SK-N-MC (cell line): ENCODE data around the gene APOL6.

Experiments
- DNase-seq: peaks from one replicate; pipeline ENCODE4 v3.0.0-alpha.2; 2011; ENCODE audit warnings: low read depth, low spot score
- H3K27ac ChIP-seq: fragments of 200-600 bp; sonication (generic); 2 replicates; pipeline ENCODE4 v1.5.1; 2016; ENCODE audit warnings: mixed run types
- H3K36me3 ChIP-seq: fragments of 200-600 bp; sonication (generic); 2 replicates; pipeline ENCODE4 v1.6.1; 2017; ENCODE audit warnings: antibody characterized with exemption, low read length, mixed read lengths; ENCODE audit not compliant: insufficient read depth
- H3K4me3 ChIP-seq: fragments of 200-600 bp; sonication (generic); 2 replicates; pipeline ENCODE4 v1.5.1; 2016
- H3K9ac ChIP-seq: fragments of 200-600 bp; sonication (generic); 2 replicates; pipeline ENCODE4 v1.8.0; 2017; ENCODE audit warnings: mixed run types, mixed read lengths; ENCODE audit not compliant: insufficient read length
- H3K9me3 ChIP-seq: fragments of 200-600 bp; sonication (generic); 2 replicates; pipeline ENCODE4 v1.6.1; 2017; ENCODE audit warnings: low read depth, mild to moderate bottlenecking, antibody characterized with exemption, low read length, moderate library complexity, mixed read lengths
- EZH2 ChIP-seq: fragments of 200-600 bp; sonication (generic); IDR thresholded peaks from one replicate; pipeline ENCODE4 v1.6.1; 2017; ENCODE audit warnings: antibody characterized with exemption
- FOXP2 ChIP-seq: optimal IDR thresholded peaks from 2 replicates; pipeline ENCODE3; 2011; ENCODE audit warnings: mild to moderate bottlenecking, moderate library complexity; ENCODE audit not compliant: insufficient read depth; ENCODE audit errors: extremely low read length, control extremely low read depth
- POLR2AphosphoS5 ChIP-seq: IDR thresholded peaks from 2 replicates; pipeline ENCODE4 v1.6.1; 2012; ENCODE audit warnings: mild to moderate bottlenecking, low read depth, low read length, borderline replicate concordance

APOL6 gene

DNA sequence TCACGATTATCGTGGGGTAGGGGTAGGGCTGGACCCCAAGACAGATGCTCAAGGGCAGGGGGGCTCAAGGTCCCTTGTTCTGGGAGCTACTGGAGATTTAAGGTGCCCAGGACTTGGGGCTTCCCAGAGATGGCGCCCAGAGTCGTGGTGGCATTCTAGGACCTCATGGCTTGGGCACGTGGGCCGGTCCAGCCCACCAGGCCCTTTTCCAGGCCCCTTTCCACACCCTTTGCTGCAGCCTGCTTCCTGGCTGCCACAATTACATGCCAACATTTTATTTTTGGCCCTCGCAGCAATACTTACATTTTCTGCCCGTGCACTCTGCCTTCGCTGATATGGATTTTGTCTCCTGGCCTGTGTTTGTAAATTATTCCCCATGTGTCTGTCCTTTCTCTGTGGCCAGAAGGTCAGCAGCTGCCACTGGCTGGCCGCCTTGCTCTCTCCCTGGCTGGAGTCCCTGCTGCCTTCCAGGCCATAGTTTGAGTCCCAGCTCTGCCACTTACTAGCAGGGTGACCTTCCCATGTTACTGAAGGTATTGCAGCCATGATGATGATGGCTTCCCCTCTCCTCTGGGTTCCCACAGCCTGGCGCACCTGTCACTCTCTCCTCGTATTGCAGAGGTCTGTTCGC, 42.3 kb upstream of the APOL6 start:
- Histone ChIP-seq H3K9ac (no peak overlapping the region), H3K36me3 (no peaks in the 10 kb centered on the region)

DNA sequence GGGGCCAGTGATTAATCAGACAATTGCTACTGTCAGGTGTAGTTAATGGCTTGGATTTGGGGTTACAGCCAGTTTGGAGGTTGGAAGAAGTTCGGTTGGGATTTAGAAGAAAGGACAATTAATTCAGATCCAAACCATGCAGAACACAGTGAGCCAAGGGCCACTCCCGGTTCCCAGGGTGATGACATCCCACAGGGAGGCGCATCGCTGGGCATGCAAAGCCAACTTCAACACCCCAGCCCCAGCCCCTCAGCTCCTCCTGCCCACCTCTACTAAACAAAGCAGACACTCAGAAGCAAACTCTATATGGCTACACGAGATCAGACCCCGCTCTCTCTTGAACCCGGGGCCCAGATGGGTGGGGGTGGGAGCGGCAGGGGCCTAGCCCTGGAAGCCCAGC, 41.3 kb upstream of the APOL6 start:
- Histone ChIP-seq H3K4me3 (no peak overlapping the region), H3K9me3 (no peaks in the 10 kb centered on the region), H3K9ac (no peak overlapping the region), H3K27ac (no peak overlapping the region), H3K36me3 (no peaks in the 10 kb centered on the region)
- TF ChIP-seq FOXP2 = no peak
- TF ChIP-seq POLR2AphosphoS5 = no peak
- no peak for TF ChIP-seq EZH2
- no peak for DNase-seq

More for the DNA sequence above, 42.3 kb upstream of the APOL6 start:
- no peak overlapping the region for H3K4me3 ChIP-seq
- no peak overlapping the region for H3K27ac ChIP-seq
- no peaks in the 10 kb centered on the region for H3K9me3 ChIP-seq
- no peak for TF ChIP-seq FOXP2
- TF ChIP-seq POLR2AphosphoS5 = no peak
- TF ChIP-seq EZH2 = no peak
- no peak for DNase-seq

DNA sequence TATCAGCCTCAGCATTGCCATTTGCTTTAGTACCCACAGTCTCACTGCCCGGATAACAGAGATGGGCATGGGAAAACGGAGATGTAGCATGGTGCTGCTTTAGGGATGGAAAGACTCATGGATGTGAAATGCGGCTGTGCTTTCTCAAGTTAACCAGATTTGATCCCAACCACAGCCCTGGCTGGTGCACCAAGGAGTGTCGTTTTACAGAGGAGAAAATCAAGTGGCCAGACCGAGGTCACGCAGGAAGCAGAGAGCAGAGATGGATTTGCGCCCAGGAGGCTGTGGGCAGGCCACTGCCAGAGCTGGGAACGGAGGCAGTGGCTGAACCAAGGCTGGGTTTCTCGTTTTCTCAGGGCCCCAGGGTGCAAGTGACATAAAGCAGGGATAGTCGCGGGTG, 40.2 kb upstream of the APOL6 start:
- no peak for DNase-seq
- H3K9ac ChIP-seq = no peak overlapping the region
- no peak overlapping the region for H3K27ac ChIP-seq
- H3K4me3 ChIP-seq = no peak overlapping the region
- TF ChIP-seq POLR2AphosphoS5 (no peak), FOXP2 (no peak), EZH2 (no peak)
- no peaks in the 10 kb centered on the region for H3K36me3 ChIP-seq
- no peaks in the 10 kb centered on the region for H3K9me3 ChIP-seq

DNA sequence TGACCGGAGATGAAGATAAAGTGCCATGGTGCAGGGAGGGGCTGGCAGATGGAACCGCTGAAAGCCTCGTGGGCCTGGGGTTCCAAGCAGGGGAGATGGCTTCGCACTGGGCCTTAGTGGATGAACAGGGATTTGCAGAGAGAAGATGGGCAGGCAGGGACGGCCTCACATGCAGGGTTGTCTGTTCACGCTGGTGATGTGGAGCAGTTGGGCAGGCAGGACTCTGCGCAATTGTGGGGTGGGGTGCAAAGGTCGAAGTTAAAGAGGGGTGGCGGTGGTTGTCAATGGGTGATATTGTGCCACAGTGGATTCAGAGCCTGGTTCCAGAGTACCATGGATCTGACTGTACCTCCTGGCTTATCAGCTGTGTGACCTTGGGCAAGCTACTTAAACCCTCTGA, 39.0 kb upstream of the APOL6 start:
- H3K9me3 ChIP-seq = no peaks in the 10 kb centered on the region
- H3K9ac ChIP-seq = no peak overlapping the region
- no peak overlapping the region for H3K4me3 ChIP-seq
- TF ChIP-seq EZH2 (no peak), FOXP2 (no peak), POLR2AphosphoS5 (no peak)
- no peaks in the 10 kb centered on the region for H3K36me3 ChIP-seq
- no peak for DNase-seq
- H3K27ac ChIP-seq = no peak overlapping the region

DNA sequence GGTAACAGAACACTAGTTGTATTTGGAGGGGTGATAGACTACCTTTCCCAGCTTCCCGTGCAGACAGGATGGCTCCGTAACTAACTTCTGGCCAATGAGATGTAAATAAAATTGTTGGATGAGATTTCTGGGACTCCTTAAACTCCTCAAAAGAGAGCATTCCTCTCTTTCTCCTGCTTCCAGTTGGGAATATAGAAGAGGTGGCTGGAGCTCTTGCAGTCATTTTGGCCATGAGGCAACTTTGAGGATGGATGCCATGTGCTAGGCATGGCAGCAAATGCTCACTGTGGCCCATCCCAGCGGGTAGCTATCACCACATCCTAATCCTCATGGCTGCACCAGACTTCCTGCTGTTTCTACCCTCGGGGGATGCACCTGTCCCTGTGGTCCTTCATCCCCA, 38.5 kb upstream of the APOL6 start:
- no peak for DNase-seq
- Histone ChIP-seq H3K36me3 (no peaks in the 10 kb centered on the region), H3K4me3 (no peak overlapping the region), H3K9me3 (no peaks in the 10 kb centered on the region), H3K27ac (no peak overlapping the region), H3K9ac (no peak overlapping the region)
- TF ChIP-seq POLR2AphosphoS5 (no peak), EZH2 (no peak), FOXP2 (no peak)

DNA sequence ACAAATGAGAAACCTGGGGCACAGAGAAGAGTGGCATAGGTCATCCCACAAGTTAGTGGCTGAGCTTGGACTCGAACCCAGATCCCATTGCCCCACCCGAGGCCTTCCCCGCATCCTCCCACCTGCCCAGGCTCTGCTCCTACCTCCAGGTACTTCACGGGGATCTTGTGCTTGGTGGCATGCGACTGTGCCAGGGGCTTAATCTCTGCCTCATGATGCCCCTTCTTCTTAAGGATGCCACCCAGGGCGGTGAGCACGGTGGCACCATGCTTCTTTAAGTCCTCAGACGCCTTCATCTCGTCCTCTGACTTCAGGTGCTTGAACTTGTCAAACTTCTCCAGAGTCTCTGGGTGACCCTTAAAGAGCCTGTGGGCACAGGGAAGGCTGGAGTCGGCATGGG, 37.5 kb upstream of the APOL6 start:
- no peak overlapping the region for H3K9ac ChIP-seq
- no peak overlapping the region for H3K4me3 ChIP-seq
- TF ChIP-seq EZH2 (no peak), POLR2AphosphoS5 (no peak), FOXP2 (no peak)
- H3K36me3 ChIP-seq = no peaks in the 10 kb centered on the region
- no peak overlapping the region for H3K27ac ChIP-seq
- DNase-seq = no peak
- H3K9me3 ChIP-seq = no peaks in the 10 kb centered on the region

DNA sequence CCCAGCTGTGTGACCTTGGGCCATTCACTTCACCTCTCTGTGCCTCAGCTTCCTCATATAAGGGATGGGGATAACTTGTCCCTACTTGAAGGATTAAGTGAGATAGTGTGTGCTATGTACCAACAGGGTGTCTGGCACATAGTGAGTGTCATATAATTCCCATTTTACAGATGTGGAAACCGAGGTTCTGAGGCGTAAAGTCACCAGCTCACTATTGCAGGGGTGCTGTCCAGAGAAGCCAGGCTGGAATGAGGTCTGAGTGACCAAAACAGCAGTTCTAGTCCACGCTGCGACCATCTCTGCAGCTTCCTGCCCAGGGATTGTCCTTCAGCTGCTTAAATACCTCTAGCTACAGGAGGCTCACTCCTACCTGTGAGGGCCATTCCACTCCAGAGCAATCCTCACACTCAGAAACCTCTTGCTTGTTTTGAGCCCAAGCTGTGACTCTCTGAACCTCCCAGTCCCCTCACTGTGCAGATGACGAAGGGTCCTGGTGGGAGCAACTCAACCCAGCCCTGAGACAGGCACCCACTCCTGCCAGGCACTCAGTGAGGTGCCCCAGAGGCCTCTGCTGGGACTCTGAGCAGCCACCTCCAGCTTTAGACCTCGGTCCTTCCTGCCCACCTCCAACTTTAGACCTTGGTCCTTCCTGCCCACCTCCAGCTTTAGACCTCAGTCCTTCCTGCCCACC, 36.9 kb upstream of the APOL6 start:
- H3K9ac ChIP-seq = no peak overlapping the region
- H3K27ac ChIP-seq = no peak overlapping the region
- no peak for DNase-seq
- no peaks in the 10 kb centered on the region for H3K36me3 ChIP-seq
- no peak overlapping the region for H3K4me3 ChIP-seq
- H3K9me3 ChIP-seq = no peaks in the 10 kb centered on the region
- TF ChIP-seq FOXP2 = no peak
- TF ChIP-seq POLR2AphosphoS5 = no peak
- TF ChIP-seq EZH2 = no peak

DNA sequence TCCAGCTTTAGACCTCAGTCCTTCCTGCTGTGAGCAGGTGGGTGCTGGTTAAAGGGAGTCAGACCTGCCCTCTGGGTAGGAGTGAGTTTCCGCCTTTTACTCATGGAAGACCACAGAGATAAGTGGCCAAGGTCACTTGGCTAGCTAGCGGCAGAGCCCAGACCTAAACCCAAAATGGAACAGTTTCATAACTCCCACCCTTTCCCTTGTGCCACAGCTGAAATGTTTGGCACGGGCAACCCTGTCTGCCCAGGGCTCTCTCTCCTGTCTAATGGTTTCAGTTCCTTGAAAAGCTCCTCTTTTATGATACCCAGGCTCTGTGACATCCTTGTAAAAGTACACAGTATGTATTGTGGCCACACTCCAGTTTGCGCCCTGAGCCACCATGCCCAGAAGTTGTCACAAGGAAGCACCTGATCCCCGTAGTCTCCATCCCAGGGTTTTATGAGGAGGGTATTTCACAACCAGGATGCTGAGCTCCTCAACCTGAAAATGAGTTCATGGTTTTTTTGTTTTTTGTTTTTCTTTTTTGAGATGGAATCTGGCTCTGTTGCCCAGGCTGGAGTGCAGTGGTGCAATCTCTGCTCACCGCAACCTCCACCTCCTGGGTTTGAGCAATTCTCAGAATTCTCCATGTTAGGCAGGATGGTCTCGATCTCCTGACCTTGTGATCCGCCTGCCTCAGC, 36.2 kb upstream of the APOL6 start:
- Histone ChIP-seq H3K27ac (no peak overlapping the region), H3K36me3 (no peaks in the 10 kb centered on the region), H3K4me3 (no peak overlapping the region), H3K9me3 (no peaks in the 10 kb centered on the region), H3K9ac (no peak overlapping the region)
- DNase-seq = no peak
- no peak for TF ChIP-seq EZH2
- no peak for TF ChIP-seq POLR2AphosphoS5
- no peak for TF ChIP-seq FOXP2

DNA sequence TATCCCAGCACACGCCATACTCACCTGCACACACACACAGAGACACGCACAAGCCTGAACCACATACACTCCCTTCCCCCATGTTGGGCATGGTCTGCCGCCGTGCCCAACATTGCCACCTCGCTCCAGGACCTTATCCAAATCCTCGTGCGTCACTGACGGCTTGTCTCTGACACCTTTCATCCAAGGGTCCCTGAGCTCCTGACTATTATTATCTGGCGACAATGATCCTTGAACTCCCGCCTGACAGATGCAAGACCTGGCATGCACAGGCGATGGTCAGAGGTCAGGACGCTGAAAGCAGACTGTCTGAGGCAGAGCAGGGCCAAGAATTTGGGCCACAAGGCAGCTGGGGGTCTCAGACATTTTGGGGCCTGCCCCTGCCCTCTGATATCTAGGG, 35.3 kb upstream of the APOL6 start:
- no peaks in the 10 kb centered on the region for H3K36me3 ChIP-seq
- no peak overlapping the region for H3K4me3 ChIP-seq
- no peaks in the 10 kb centered on the region for H3K9me3 ChIP-seq
- no peak overlapping the region for H3K27ac ChIP-seq
- no peak for DNase-seq
- H3K9ac ChIP-seq = no peak overlapping the region
- no peak for TF ChIP-seq POLR2AphosphoS5

DNA sequence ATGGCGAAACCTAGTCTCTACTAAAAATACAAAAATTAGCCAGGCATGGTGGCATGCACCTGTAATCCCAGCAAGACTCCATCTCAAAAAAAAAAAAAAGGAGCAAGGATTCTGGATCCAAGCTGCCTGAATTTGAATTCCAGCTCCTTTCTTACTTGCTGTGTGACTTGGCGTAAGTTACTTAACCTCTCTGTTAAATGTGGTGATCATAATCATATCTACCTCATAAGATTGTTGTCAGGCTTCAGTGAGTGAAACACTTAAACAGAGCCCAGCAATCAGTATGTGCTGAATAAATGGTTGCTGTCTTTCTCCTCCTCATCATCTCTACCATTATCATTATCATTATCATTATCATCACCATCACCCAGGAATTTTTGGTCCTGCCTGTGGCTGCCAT, 33.8 kb upstream of the APOL6 start:
- DNase-seq = no peak
- Histone ChIP-seq H3K9ac (no peak overlapping the region), H3K9me3 (no peaks in the 10 kb centered on the region), H3K36me3 (no peaks in the 10 kb centered on the region), H3K27ac (no peak overlapping the region), H3K4me3 (no peak overlapping the region)
- no peak for TF ChIP-seq POLR2AphosphoS5
- no peak for TF ChIP-seq FOXP2
- TF ChIP-seq EZH2 = no peak
